ENCODE results near the gene OASL.

- no peak for TF ChIP-seq CTCF (IDR thresholded peaks at IDR 0.05)
- no peak for TF ChIP-seq POLR2A (IDR thresholded peaks at IDR 0.05)
Observed at GRCh38 chr12:120984351-120984898, 54.6 kb downstream of the OASL start.

Data from tibial nerve (tissue), 3 donors.